Testis (tissue), 3 donors: Measurements from ENCODE around the gene KRTAP5-3. TPM values are rescaled to one million over a fixed set of nuclear protein-coding genes. Genes with fewer than 3 reads are reported as not detected.

ENCODE experiments used
- DNase-seq: peaks from one replicate; pipeline ENCODE4 v3.0.0-alpha.2; 2019
- H3K27ac ChIP-seq, 2 donors: fragments of 200-600 bp; sonication (generic); one replicate each; pipeline ENCODE4 v1.5.1; 2019
- H3K27me3 ChIP-seq: fragments of 200-600 bp; sonication (generic); one replicate; pipeline ENCODE4 v1.5.1; 2019
- H3K36me3 ChIP-seq: fragments of 200-600 bp; sonication (generic); one replicate; pipeline ENCODE4 v1.5.1; 2017; ENCODE audit warnings: low read depth; ENCODE audit errors: missing control alignments
- H3K4me1 ChIP-seq: fragments of 200-600 bp; sonication (generic); one replicate; pipeline ENCODE4 v1.5.1; 2019
- H3K4me3 ChIP-seq, 2 donors: fragments of 200-600 bp; sonication (generic); one replicate each; pipeline ENCODE4 v1.5.1; 2017 to 2019
- H3K9me3 ChIP-seq: fragments of 200-600 bp; sonication (generic); one replicate; pipeline ENCODE4 v1.5.1; 2017
- POLR2A ChIP-seq: fragments of 450-650 bp; IDR thresholded peaks from one replicate; pipeline ENCODE4 v1.6.1; 2017; ENCODE audit warnings: antibody characterized with exemption, mild to moderate bottlenecking, moderate library complexity
- WGBS, 2 donors: methylation state at CpG; one replicate each; pipeline ENCODE4 v1.1.5; 2018; 5-methylcytosine and 5-hydroxymethylcytosine counted together
- intact Hi-C: fragments of 100-400 bp; cut with DNase I; formaldehyde crosslinking; loops from one replicate; pipeline ENCODE4 v1.15.1; 2023; ENCODE audit warnings: low total_unique reads
- polyA plus RNA-seq: library from polyadenylated mRNA; stranded (reverse); fragments of 350-450 nt; fragmentation: Illumina TruSeq; extraction: RNeasy Lipid Tissue Mini Kit (QIAGEN cat#74804); gene quantifications from one replicate; pipeline ENCODE4 v1.2.3, GENCODE V29; 2014; ENCODE audit warnings: low read depth, low replicate concordance; ENCODE audit not compliant: insufficient read depth
- total RNA-seq, 2 donors: library from RNA; depleted of rRNA; stranded (reverse); fragments of >200 nt; gene quantifications; one replicate each; pipeline ENCODE4 v1.2.3, GENCODE V29; 2016
- TF ChIP-seq, protein P1 (sequence below), 3 experiments: fragments of 450-650 bp in 2 of 3; fragments of 200-600 bp in 1 of 3; sonication (generic) in 1 of 3; IDR thresholded peaks; one replicate each; pipeline ENCODE4 v1.5.1; 2016 to 2019; ENCODE audit warnings: antibody characterized with exemption in 3 of 3, mild to moderate bottlenecking in 2 of 3, moderate library complexity in 1 of 3

KRTAP5-3 gene
- total and polyA plus RNA-seq, 3 donors from 2014 or later = not detected

DNA sequence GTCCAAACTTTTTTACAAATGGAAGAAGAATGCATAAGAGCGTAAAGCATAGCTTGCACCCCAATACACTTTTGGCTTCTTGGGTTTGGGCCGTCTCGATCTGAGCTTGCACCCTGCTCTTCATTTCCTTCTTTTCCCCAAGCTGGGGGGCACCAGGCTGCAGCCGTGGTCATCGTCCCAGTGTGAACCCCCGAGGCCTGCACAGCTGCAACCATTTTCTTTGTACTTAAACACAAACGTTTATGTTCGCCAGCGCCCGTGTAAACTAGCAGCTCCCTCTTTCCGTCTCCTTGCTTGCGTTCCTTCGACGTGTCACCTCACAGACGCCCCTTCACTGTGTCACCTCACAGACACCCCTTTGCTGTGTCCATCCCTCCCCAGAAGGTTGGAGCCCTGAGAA lies 31.4 kb upstream of the KRTAP5-3 start:
- no peaks in the 10 kb centered on the region for H3K27me3 ChIP-seq
- no peak for DNase-seq
- intact Hi-C loops = no loop called here

GRCh38 chr11:1639102-1639620 lies 30.9 kb upstream of the KRTAP5-3 start:
- WGBS, 2 donors = 70 to 71% methylated on average over 15 to 18 of the region's 18 CpGs
- no peaks in the 10 kb centered on the region for H3K36me3 ChIP-seq
- H3K4me3 ChIP-seq = no peak overlapping the region
- intact Hi-C loops = no loop called here
- no peaks in the 10 kb centered on the region for H3K4me1 ChIP-seq
- no peak overlapping the region for H3K27ac ChIP-seq
- no peaks in the 10 kb centered on the region for H3K9me3 ChIP-seq
- H3K27me3 ChIP-seq = no peaks in the 10 kb centered on the region
- DNase-seq = no peak
- no peak for TF ChIP-seq POLR2A
- TF ChIP-seq, protein P1, sequence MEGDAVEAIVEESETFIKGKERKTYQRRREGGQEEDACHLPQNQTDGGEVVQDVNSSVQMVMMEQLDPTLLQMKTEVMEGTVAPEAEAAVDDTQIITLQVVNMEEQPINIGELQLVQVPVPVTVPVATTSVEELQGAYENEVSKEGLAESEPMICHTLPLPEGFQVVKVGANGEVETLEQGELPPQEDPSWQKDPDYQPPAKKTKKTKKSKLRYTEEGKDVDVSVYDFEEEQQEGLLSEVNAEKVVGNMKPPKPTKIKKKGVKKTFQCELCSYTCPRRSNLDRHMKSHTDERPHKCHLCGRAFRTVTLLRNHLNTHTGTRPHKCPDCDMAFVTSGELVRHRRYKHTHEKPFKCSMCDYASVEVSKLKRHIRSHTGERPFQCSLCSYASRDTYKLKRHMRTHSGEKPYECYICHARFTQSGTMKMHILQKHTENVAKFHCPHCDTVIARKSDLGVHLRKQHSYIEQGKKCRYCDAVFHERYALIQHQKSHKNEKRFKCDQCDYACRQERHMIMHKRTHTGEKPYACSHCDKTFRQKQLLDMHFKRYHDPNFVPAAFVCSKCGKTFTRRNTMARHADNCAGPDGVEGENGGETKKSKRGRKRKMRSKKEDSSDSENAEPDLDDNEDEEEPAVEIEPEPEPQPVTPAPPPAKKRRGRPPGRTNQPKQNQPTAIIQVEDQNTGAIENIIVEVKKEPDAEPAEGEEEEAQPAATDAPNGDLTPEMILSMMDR (IDR thresholded peaks at IDR 0.05) = no peak

More for the DNA sequence above, 31.4 kb upstream of the KRTAP5-3 start:
- no peak for TF ChIP-seq POLR2A
- TF ChIP-seq, protein P1 (IDR thresholded peaks at IDR 0.05) = no peak
- H3K4me3 ChIP-seq = no peak overlapping the region
- no peaks in the 10 kb centered on the region for H3K36me3 ChIP-seq
- no peaks in the 10 kb centered on the region for H3K4me1 ChIP-seq
- no peak overlapping the region for H3K27ac ChIP-seq
- no peaks in the 10 kb centered on the region for H3K9me3 ChIP-seq
- WGBS, 2 donors = 69 to 78% methylated on average over 15 of the region's 15 CpGs

DNA sequence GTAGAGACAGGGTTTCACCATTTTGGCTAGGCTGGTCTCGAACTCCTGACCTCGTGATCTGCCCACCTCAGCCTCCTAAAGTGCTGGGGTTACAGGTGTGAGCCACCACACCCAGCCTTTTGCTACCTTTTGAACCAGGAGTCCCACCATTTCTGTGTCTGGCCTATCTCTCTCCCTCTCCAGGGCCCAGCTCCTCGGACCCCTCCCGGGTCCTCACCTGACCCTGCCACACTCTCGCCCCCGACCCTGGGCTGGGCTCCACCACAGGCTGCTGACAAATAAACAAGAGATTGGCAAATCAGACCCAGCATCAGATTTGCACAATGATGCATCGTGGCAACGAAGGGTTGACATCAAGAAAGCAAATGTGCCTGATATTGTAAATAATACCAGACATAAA lies 30.1 kb upstream of the KRTAP5-3 start:
- no peak for DNase-seq
- 85 to 95% methylated on average over 8 of the region's 8 CpGs for WGBS, 2 donors
- no peak overlapping the region for H3K27ac ChIP-seq
- intact Hi-C loops = no loop called here
- no peak for TF ChIP-seq POLR2A
- TF ChIP-seq, protein P1 (IDR thresholded peaks at IDR 0.05) = no peak
- H3K27me3 ChIP-seq = no peaks in the 10 kb centered on the region
- no peak overlapping the region for H3K4me3 ChIP-seq
- no peaks in the 10 kb centered on the region for H3K9me3 ChIP-seq
- H3K4me1 ChIP-seq = no peaks in the 10 kb centered on the region
- no peaks in the 10 kb centered on the region for H3K36me3 ChIP-seq

- Histone ChIP-seq H3K36me3 (no peaks in the 10 kb centered on the region), H3K9me3 (no peaks in the 10 kb centered on the region), H3K27ac (no peak overlapping the region), H3K27me3 (no peaks in the 10 kb centered on the region), H3K4me1 (peaks cover under 1% of the 10 kb centered on the region), H3K4me3 (no peak overlapping the region)
- TF ChIP-seq, protein P1 (IDR thresholded peaks at IDR 0.05) = no peak
- TF ChIP-seq POLR2A = no peak
- no peak for DNase-seq
- WGBS, 2 donors = 95 to 96% methylated on average over 2 of the region's 2 CpGs
- intact Hi-C loops = no loop called here
These were observed 29.4 kb upstream of the KRTAP5-3 start for GRCh38 chr11:1637628-1638027.

- Histone ChIP-seq H3K36me3 (no peaks in the 10 kb centered on the region), H3K27ac (no peak overlapping the region), H3K9me3 (no peaks in the 10 kb centered on the region), H3K27me3 (no peaks in the 10 kb centered on the region), H3K4me3 (no peak overlapping the region), H3K4me1 (peaks cover 4% of the 10 kb centered on the region)
- 90 to 92% methylated on average over 19 of the region's 19 CpGs for WGBS, 2 donors
- TF ChIP-seq, protein P1 (IDR thresholded peaks at IDR 0.05) = no peak
- TF ChIP-seq POLR2A = no peak
- no peak for DNase-seq
- intact Hi-C loops = no loop called here
These were observed 28.2 kb upstream of the KRTAP5-3 start for GRCh38 chr11:1636291-1636950.
